GM21367 (cell line): ENCODE data around the gene SAMD15.
"Not testable (repeated sequence)": the region's sequence is repeated elsewhere in the genome, so short reads cannot be mapped to it uniquely, and the experiment has no call there.

ENCODE experiments used
- ATAC-seq: cut with Tn5 transposase; IDR thresholded peaks from one replicate; pipeline ENCODE4 v1.9.1; 2021; ENCODE audit not compliant: unreplicated experiment

The SAMD15 gene

DNA sequence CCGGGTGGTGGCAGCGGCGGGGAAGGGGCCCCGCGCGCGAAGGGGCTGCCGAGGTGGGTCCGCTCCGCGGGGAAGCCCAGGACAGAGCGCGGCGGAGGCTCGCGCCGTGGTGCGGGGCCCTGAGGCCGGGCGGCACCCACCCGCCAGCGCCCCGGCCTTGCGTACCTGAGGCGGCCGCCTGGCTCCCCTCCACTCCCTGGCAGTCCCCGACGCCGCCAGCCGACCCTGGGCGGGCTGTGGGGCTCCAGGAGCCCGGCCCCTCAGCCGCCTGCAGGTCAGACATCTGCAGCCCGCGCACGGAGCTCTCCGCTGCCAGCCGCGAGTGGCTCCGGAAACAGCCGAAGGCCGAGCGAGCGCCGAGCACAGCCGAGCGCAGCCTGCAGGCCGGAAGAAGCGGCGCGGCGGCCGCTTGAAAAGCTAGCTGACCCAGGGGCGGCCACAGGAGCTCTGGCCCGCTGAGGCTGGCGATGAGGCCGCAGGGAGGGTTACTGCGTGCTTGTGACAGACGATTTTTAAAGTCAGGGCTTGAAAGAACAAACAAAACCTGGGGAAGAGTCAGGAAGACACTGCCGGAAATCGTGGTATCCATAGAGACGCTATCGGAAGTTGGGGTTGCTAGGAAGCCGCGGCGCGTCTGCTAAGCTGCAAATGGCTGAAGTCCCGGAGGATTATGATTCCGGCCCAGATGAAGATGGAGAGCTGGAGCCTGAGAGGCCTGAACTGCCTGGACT lies at the start of gene SAMD15, which contains the start of gene TMED8:
SAMD15 (plus strand) TSS at position 609 of the 731 bp plus-strand sequence; CDS start at position 649, 40 bp downstream.
TMED8 (minus strand) TSS at position 324 of the 731 bp plus-strand sequence; CDS start at position 283, 41 bp downstream.
- peak; percentile 68 for ATAC-seq

DNA sequence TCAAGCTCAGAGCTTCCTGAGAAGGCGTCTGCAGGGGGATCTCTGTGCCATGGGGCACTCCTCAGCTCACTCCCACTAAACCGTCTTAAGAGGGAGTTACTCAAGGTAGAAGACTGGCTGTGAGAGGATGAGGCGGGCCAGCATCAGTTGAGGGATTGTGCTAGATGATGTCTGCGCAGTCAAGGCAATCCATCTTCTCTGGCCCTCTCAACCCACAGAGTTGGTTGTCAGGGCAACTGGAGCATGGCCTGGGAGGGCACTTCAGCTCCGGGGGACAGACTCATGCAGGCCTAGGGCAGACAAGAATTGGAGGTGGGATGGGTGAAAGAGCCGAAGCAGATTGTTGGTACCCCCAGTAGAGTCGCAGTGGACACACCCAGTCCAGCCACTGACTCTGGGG lies 47.3 kb upstream of the SAMD15 start:
- ATAC-seq = no peak

DNA sequence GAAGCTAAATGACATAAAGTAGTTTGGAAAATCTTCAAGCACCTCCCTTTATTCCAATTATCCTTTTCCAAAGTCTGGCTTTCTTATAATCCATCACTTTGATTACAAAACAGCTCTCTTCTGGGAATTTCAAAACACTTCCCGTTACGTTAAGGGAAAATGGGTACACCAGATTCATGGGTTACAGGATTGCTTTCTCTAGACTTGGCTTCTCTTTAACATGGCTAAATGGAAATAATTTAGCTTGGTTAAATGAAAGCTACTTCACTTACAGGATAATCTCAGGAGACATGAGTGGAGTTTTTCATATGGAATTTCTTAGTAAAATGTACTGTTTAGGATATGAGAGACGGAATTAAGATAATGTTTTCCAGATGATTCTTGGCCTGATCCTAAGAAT lies 41.6 kb upstream of the SAMD15 start:
- ATAC-seq = no peak

DNA sequence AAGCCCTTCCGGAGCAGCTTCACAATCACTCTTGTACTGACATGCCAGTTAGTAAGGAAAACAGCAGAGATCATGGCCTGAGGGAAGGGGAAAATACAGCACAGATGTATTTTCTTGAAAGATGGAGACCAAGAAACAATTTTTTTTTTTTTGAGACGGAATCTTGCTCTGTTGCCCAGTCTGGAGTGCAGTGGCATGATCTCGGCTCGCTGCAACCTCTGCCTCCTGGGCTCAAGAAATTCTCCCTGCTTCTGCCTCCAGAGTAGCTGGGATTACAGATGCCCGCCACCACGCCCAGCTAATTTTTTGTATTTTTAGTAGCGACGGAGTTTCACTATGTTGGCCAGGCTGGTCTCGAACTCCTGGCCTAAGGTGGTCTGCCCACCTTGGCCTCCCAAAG lies 39.9 kb upstream of the SAMD15 start:
- not testable (repeated sequence) for ATAC-seq

DNA sequence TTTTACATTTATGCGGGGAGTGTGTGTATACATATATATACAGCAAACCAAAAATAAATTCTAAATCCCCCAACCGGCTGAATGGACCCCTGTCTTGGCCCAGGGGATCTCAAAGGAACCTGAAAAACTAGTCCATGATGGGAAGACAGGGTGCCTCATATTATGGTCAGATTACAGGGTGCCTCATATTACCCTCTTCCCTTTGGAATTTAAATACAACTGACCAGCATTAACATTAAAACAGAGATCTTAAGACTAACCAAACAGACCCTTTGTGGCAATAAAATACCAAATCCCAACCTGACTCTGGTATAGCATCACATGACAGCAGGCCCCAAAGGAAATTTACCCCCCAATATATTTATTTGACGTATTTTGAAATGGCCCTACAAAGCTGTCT lies 39.3 kb upstream of the SAMD15 start:
- ATAC-seq = no peak

DNA sequence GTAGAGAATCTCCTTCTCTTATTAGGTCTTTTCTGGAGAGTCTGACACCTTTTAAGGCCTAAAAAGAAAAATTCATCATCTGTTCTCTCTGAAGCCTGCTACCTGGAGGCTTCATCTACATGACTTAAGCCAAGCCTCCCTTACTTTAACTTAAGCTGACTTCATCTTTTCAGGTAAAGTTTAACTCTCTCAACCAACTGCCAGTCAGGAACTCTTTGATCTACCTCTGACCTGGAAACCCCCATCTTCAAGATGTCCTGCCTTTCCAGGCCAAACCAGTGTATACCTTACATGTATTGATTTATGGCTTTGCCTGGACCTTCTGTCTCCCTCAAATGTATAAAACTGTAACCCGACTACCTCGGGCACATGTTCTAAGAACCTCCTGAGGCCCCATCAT lies 38.9 kb upstream of the SAMD15 start:
- no peak for ATAC-seq

DNA sequence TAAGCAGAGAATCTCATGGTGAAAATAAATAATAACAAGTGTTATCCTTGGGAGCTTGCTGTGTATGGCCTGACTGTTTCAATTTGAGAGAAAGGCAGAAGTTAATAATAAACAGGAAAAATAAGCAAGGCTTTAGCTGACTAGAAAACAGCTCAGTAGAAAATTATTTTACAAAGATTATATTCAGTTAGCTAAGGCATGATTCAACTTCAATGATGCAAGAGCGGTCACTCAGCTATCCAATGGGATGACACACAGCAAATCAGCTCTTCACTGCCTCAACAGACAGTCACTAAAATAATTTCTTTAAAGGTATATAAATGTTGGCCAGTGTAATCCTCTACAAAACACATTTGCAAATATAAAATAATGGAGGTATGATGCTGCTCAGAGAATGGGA lies 37.8 kb upstream of the SAMD15 start:
- no peak for ATAC-seq

DNA sequence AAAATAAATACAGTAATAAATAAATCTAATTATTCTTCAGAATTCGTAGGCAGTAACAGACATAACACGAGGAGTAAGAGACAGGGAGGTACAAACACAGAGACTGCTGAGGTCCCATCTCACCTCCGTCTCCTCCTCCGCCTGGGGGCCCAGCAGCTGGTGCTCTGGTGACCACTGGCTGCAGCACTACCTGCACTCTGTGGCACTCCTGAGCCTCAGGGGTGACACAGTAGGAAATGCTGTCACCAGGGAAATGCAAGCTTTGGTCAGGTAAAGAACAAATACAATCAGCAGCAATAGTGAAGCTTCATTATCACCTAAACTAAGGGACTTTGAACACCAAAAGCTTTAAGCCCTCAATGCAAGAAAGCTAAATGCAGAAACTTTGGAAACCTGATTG lies 36.8 kb upstream of the SAMD15 start:
- no peak for ATAC-seq

DNA sequence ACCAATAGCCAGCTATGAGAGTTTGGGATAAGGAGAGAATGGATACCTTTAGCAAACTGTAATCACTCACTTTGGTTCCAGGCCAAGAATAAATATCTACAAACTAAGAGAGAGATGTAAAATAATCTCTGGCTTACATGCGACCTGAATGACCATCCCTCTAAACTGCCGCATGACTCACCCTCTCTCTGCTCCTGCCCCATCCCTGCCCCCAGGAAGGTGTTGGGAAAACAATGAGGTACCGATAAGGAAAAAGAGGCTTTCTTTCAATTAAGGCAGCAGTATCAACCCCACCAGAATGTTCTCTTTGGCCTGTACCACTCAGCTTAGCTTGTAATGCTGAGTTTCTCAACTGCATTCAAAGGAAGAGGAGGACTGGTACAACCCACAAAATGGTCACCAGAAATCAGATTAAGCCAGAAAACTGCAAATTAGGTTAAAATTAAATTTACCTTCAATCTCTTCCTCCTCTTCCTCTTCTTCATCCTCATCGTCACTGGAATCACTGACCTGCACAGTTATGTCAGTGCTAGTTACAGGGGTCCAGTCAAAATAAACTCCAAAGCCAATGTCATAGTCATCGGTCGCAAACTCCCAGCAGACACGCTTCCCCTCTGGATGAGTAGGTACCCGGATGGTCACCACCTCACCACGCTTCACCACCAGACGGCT lies 34.3 kb upstream of the SAMD15 start:
- no peak for ATAC-seq

DNA sequence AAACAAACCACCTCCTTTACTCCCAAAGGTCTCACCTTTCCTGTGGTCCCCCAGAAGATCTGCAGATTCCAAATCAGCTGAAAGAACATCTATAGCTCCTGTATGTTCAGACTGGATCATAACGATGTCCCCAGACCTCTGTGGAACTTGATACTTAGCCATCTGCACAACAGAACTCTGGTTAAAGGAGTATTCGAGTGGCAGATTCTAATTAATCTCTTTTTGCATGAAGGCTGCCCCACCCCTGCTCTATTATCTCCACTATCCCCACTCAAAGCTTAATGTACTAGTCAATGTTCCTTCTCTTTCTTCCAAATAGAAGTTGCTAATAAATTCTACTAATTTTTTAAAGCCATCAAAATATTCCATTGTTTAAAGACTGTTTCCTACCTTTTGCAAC lies 33.5 kb upstream of the SAMD15 start:
- no peak for ATAC-seq

DNA sequence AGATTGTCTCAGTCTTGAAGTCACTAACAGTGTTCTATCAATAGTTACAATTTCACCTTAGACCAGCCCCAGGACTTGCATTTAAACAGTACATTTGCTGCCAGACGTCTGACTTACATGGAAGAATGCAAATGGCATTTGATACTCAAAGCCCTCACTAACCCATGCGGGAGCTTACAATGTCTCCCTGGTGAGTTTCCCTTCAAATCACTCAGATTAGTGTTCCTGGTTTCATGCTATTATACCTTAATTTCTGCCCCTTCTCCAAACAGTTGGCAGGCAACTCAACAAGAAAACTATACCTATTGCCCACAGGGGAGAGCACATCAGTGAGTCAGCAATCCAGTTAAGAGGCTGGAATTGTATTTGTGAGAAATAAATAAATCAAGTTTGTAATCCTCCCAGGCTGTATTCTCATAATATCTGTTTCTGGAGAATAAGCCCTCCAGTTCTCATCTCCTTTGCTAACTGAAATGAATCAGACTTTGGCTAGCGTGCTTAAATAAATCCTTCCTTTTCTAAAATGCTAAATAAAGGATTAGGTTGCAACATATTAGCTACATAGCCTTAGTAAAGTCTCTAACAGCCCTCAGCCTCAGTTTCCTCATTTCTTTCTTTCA lies 32.7 kb upstream of the SAMD15 start:
- no peak for ATAC-seq

DNA sequence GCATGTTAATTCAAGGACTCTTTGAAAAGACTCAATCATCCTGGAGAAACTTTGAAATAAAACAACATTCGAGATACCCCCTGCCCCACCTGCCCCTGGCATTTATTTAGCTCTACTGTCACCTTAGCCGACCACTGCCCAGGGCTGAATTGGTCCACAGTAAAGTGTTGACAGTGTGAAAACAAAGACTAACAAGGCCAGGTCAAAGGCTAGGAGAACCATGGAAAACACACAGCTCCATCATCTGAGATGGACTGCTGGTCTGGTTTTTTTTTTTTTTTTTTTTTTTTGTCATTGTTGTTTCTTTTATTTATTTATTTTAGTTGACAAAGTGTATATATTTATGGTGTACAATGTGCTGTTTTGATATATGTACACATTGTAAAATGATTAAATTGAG lies 30.7 kb upstream of the SAMD15 start:
- no peak for ATAC-seq

DNA sequence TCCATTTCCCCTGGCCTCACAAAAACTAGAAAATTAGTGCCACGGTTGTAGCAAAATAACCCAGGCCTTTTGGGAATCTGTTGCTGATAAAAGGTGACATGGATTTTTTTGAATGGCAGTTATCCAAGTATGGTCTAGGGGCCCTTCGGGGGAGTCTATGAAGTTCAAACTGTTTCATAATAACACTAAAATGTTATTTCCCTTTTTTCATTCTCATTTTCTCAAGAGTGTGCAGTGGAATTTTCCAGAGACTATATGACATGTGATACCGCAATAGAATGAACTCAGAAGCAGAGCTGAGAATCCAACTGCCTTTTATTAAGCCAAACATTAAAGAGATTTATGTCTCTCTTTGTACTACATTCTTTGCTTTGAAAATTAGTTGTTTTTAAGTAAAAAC lies 29.4 kb upstream of the SAMD15 start:
- no peak for ATAC-seq

DNA sequence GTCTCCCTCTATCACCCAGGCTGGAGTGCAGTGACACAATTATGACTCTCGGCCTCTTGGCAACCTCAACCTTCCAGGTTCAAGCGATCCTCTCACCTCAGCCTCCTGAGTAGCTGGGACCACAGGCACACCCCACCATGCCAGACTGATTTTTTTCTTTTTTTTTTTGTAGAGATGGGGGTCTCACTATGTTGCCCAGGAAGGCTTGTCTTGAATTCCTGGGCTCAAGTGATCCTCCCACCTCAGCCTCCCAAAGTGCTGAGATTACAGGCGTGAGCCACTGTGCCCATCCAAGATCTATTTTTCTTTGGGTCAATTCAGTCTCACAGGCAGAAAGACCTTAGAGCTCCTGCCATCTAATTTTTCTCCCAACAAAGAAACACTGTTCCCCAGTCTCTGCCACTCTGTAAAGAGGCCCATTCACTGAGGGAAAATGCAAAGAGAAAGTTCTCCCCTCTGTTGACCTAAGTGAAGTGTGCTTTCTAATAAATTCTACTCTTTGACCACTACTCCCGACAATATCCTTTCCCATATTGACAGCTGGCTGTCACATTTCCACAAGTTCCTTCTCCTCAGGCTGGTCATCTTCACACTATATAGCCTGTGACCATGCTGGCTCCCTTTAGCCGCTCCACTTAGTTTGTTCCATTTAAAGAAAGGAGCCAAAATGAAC lies 23.6 kb upstream of the SAMD15 start:
- no peak for ATAC-seq

DNA sequence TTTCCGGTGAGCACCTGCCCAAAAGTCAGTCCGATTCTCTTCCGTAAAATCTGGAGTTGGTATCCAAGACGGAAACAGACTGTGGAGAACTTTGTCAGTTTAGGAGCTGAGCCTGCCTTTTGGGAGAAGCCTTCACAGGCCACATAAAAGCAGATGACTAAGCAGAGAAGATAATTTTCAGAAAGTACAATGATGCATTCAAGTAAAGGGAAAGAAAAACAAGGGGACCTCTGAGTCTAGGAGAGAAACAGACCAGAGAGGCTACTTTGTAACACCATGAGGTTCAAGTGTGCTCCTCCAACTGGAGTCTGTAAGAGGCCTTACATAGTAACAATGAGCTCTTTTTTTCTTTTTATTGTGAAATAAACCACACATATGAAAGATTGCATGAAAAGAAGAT lies 21.4 kb upstream of the SAMD15 start:
- ATAC-seq = no peak

DNA sequence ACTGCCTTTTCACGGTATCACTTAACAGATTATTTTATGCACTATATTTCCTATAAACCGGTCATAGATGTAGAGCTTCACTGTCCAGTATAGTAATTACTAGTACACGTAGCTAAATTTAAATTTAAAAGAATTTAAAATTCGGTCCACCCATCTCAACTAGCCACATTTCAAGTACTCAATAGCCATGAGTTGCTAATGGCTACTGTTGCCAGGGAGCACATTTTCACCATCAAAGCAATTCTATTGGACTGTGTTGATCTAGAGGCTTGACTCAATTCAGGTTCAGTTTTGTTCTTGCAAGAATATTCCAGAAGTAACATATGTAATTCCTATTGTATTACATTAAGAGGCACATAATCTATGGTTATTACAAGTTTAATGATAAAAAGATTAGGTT lies 20.3 kb upstream of the SAMD15 start:
- ATAC-seq = no peak

DNA sequence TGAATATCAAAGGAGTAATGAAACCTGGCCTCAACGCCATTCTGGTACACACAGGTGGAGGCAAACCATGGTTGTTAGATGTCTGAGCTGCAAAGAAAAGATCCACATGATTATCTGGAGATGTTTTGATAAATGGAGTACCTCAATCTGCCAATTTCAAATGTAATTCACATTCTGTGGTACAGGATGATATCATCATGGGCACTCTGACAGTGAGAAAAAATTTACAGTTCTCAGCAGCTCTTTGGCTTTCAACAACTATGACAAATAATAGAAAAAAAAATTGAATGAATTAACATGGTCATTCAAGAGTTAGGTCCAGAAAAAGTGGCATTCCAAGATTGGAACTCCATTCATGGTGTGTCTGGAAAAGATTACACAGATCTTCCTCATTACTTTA lies 17.6 kb upstream of the SAMD15 start:
- ATAC-seq = no peak

DNA sequence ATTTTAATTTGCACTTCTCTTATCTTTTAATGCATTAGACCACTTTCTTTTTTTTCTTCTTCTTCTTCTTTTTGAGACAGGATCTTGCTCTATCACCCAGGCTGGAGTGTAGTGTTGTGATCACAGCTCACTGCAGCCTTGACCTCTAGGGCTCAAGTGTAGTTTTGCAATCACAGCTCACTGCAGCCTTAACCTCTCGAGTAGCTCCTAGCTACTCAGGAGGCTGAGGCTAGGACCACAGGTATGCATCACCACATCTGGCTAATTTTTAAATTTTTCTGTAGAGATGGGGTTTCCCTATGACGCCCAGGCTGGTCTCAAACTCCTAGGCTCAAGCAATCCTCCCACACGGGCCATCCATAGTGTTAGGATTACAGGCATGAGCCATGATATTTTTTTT lies 13.0 kb upstream of the SAMD15 start:
- no peak for ATAC-seq

DNA sequence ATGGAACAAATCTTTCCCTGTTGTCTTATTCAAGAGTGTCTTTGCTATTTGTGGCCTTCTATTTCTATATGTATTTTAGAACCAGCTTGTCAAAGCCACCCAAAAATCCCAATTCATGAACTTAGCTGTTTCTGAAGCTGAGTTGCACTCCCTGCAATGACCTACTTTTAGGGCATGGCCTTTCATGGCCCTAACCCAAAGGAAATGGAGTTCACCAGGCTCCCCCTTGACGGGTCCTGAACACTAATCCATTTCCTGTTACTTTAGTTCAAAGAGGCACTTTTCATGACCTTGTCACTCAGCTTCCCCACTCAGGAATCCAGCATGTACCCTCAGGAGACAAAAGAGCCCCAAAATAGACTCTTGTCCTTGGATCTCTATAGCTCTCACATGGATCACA lies 7.9 kb upstream of the SAMD15 start:
- ATAC-seq = no peak

DNA sequence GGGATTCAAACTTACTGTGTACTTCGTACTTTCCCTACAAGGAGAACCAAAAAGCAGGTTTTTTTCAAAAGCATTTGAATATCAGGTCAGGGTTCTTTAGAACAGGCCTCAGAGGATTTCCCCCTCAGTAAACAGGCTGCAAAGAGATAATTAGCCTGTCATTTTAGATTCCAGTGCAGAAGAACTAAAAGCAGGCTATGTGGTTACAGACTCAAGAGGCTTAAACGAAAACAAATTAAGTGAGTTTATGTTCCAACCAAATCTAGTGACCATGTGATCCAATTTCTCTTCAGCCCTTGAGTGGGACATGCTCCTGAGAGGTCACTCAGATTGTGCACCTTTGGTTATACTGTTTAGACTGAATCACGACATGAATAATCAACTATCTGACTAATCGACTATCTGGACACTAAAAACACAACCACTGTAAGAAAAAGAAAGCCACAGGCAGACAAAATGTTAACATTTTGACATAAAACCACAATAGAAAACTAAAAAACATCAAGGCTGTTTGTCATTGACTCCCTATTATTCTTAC lies 4.8 kb upstream of the SAMD15 start:
- ATAC-seq = peak; percentile 42

DNA sequence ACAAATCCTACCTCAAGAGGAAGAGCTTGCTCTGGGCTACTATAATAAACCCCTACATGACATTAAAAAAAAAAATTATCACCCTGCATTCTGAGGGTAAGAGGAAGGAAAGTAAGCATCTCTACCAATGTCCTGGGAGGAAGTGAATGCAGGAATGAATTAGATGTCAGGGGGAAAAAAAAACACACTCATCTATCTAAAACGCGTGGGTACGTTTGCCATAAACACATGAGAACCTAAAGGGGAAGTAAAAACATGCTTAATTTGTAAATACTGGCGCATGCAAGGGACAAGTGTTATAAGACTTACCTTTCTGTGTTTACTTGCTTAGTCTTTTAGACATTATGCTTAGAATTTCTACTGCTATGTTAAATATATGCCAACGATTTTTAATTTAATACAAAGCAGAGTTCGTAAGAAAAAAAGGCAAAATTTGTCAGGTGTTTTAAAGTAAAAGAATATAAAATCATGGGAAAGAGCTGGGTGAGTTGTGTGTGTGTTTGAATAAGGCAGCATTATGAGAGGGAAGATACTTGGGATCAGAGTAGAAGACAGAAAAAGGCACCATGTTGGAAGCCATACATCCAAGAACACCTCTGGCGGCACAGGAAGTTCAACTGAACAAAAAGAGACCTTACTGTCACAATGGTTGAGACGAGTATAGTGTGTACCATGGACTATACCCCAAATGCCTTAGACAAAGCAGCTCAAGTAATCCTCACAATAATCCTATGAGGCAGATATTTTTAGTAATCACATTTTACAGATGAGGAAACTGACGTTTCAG lies 1.8 kb upstream of the SAMD15 start:
- no peak for ATAC-seq
